ENCODE data around the gene ITGA11.

Gene ITGA11

GRCh38 chr15:68275165-68275746 is 156.7 kb downstream of the ITGA11 start:
- 0 out of 2 replicates have a peak overlapping the region, but pooled peaks have one; percentile 13 for H3K27ac ChIP-seq
- no peak for TF ChIP-seq ZFX (IDR thresholded peaks at IDR 0.05; ENCODE audit: borderline replicate concordance)
- no peak for TF ChIP-seq CTCF (IDR thresholded peaks at IDR 0.05)

GRCh38 chr15:68274201-68274848 is 157.6 kb downstream of the ITGA11 start:
- TF ChIP-seq CTCF (IDR thresholded peaks at IDR 0.05) (no peak), ZFX (IDR thresholded peaks at IDR 0.05; ENCODE audit: borderline replicate concordance) (no peak)
- H3K27ac ChIP-seq, result no peak overlapping the region

DNA sequence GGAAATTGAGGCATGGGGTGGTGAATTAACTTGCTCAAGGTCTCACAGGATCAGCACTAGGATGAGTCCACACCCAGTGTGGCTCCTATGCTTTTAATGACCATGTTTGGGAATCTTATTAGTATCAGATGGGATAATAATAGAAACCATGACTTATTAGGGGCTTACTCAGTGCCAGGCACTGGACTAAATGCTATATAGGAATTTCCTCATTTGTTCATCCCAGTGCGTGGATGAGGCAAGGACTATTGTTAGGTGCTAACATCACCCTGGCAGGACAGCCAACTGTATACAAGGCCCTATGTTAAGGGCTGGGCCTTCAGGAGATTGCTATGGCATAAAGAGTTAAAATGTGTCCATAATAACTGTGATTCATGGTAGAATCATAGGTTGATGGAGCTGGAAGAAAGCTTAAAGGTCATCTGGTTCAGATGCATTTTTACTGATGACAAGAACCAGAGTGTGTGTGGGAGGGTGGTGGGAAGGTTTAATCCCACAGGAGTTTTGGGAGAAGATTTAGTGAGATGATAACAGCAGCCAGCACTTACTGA is 159.2 kb downstream of the ITGA11 start:
- TF ChIP-seq CTCF (IDR thresholded peaks at IDR 0.05), result no peak
- TF ChIP-seq ZFX (IDR thresholded peaks at IDR 0.05; ENCODE audit: borderline replicate concordance), result no peak
- H3K27ac ChIP-seq, result no peak overlapping the region

DNA sequence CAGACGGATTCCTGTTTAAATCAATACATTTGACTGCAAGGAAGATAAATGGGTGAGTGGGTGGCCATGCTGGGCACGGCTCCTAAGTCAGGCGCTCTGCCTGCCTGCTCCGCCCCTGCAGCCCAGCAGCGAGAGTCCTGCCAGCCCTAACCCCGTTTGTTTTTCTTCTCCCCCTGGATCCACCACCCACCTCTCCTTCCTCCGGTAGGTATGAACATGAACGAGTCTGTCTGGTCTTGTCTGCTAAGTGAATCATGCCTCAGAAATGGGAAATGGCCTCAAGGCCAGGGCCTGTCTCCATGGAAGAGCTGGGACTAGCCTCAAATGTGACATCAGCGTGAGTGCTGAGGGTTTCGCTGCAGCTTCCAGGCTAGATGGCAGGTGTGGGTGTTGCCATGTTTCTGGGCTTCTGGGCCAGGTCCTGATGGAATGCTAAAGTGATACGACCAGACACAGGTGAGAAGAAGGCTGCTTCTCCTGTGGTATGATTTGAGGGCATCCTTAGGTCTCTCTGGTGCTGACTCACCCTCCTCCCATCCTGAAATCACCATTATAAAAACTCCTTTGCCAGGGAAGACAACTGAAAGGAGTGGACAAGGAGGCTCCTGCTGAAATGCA is 160.0 kb downstream of the ITGA11 start:
- H3K27ac ChIP-seq, result no peak overlapping the region
- TF ChIP-seq ZFX (IDR thresholded peaks at IDR 0.05; ENCODE audit: borderline replicate concordance), result no peak
- TF ChIP-seq CTCF (IDR thresholded peaks at IDR 0.05), result no peak

GRCh38 chr15:68268405-68268804 is 163.6 kb downstream of the ITGA11 start:
- H3K27ac ChIP-seq, result no peak overlapping the region
- TF ChIP-seq CTCF (IDR thresholded peaks at IDR 0.05) (no peak), ZFX (IDR thresholded peaks at IDR 0.05; ENCODE audit: borderline replicate concordance) (no peak)

DNA sequence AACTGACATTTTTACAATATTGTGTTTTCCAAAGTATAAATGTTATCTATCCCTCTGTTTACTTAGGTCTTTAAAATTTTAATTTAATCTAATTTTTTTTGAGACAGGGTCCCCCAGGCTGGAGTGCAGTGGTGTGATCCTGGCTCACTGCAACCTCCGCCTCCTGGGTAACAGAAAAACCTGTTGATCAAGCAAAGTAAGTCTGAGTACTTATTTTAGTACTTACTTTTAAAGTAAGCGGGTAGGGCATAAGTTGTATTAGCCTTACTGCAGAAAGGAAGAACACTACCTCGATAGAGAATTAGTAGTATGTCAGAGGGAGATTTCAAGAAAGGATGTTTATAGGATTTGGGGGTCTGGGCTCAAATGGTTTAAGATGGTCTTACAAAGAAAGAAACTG is 166.3 kb downstream of the ITGA11 start:
- no peak overlapping the region for H3K27ac ChIP-seq
- no peak for TF ChIP-seq ZFX (IDR thresholded peaks at IDR 0.05; ENCODE audit: borderline replicate concordance)
- TF ChIP-seq CTCF (IDR thresholded peaks at IDR 0.05), result no peak

DNA sequence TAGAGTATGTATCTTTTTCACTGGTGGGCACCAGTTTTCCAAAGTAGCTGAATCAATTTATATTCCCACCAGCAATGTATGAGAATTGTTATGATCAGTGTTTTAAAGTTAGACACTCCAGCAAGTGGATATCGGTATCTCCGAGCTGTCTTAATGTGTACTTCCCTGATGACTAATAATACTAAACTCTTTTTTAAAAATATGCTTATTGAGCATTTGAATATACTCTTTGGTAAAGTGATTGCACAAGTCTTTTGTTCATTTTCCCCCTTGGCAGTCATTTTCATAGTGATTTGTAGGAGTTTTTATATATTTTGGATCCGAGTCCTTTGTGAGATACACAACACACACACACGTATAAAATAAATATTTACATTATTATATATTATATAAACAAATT is 166.9 kb downstream of the ITGA11 start:
- H3K27ac ChIP-seq, result no peak overlapping the region
- no peak for TF ChIP-seq ZFX (IDR thresholded peaks at IDR 0.05; ENCODE audit: borderline replicate concordance)
